GM13976 (cell line): ENCODE results near the gene THBS3.

ENCODE experiments used
- DNase-seq: peaks from one replicate; pipeline ENCODE4 v3.0.0; 2012; ENCODE audit warnings: low spot score
- in situ Hi-C: fragments of 300-500 bp; cut with MboI; formaldehyde crosslinking; loops from one replicate; pipeline ENCODE4 v1.12.0; 2022; ENCODE audit warnings: low sequenced_read_pairs, mixed read lengths, inconsistent platforms; ENCODE audit not compliant: unreplicated experiment
- TF ChIP-seq, protein P1 (sequence below): IDR thresholded peaks from 2 replicates; pipeline ENCODE4 v1.5.1; 2012; ENCODE audit warnings: borderline replicate concordance, mild to moderate bottlenecking; ENCODE audit not compliant: insufficient read depth; ENCODE audit errors: extremely low read depth, missing control alignments, control extremely low read depth

Gene THBS3

DNA sequence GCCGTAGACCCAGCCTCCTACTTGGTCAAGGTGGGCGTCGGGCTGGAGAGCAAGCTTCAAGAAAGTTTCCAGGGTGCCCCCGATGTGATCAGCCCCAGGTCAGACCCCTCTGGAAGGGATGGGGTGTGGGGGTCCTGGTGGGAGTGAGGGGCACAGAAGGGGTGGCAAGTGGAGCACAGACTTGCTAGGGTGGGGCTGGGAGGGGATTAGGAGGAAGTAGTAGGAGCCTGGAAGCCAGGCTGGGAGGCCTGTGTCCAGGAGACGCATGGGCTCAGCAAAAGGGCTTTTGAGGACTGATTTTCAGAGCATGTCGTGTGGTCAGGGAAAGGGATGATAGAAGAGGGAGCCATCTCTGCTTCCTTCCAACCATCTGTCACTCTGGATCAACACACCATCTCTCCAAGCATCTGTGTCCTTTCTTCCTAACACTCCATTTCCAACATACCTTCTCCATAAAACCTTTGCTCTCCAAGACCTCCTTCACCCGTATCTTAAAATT is 25.6 kb downstream of the THBS3 start:
- TF ChIP-seq, protein P1, sequence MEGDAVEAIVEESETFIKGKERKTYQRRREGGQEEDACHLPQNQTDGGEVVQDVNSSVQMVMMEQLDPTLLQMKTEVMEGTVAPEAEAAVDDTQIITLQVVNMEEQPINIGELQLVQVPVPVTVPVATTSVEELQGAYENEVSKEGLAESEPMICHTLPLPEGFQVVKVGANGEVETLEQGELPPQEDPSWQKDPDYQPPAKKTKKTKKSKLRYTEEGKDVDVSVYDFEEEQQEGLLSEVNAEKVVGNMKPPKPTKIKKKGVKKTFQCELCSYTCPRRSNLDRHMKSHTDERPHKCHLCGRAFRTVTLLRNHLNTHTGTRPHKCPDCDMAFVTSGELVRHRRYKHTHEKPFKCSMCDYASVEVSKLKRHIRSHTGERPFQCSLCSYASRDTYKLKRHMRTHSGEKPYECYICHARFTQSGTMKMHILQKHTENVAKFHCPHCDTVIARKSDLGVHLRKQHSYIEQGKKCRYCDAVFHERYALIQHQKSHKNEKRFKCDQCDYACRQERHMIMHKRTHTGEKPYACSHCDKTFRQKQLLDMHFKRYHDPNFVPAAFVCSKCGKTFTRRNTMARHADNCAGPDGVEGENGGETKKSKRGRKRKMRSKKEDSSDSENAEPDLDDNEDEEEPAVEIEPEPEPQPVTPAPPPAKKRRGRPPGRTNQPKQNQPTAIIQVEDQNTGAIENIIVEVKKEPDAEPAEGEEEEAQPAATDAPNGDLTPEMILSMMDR = no peak
- DNase-seq = no peak
- in situ Hi-C loops = no loop called here

DNA sequence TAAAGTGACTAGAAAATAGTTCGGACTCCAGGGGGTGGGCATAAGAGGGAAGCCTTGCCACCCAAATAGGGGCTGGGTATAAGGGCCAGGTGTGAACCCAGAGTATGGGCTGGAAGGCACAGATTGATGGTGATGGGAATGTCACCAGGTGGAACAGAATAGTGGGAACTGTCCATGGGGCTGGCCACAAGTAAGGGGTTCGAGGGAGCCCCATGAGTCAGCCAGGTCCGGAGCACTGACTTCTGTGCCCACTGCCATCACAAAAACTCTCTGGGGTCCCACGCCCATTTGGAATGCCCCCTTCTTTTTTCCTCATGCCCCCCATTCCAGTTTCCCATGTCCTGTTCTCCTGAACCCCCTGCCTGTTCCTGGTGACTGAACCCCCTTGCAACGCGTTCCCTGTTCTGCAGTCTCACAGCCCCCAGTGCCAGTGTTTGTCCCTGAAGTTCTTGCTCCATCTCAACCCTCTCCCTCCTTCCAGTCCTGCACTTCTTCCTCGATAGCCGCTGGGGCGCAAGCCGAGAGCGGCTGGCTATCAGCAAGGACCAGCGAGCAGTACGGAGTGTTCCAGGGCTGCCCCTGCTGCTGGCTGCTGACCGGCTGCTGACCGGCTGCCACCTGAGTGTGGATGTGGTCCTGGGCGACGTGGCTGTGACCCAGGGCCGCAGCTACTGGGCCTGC is 26.2 kb downstream of the THBS3 start:
- DNase-seq = no peak
- TF ChIP-seq, protein P1 = no peak
- in situ Hi-C loops = no loop called here

DNA sequence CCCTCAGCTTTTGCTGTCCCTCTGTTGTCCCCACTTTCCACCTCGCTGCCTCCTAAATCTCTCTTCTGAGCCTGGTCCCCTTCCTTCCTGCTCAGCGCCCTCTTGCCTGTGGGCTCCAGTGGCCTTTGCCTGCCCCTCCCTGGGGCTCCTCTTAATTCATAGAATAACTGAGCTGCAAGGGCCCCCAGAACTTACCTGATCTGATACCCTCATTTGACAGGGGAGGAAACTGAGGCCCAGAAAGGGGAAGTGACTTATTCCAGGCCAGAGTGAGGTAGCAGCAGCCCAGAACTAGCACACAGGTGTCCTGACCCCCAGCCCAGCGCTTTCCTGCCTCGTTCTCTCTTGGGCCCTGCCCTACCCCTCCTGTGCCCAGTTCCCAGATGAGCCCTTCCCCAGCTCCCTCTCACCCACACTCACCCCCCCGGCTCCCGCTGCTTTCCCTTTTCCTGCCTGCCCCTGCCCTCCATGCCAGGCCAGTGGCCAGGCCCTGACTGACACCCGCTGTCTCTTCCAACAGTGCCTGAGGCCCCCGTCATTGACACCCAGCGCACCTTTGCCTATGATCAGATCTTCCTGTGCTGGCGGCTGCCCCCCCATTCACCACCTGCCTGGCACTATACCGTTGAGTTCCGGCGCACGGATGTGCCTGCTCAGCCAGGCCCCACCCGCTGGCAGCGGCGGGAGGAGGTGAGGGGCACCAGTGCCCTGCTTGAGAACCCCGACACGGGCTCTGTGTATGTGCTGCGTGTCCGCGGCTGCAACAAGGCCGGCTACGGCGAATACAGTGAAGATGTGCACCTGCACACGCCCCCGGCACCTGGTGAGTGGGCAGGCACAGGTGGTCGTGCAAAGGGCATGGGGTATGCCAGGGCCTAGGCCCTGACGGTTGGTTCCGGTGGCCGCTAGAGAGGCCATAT is 28.3 kb downstream of the THBS3 start:
- TF ChIP-seq, protein P1 = no peak
- DNase-seq = no peak
- in situ Hi-C loops = no loop called here

DNA sequence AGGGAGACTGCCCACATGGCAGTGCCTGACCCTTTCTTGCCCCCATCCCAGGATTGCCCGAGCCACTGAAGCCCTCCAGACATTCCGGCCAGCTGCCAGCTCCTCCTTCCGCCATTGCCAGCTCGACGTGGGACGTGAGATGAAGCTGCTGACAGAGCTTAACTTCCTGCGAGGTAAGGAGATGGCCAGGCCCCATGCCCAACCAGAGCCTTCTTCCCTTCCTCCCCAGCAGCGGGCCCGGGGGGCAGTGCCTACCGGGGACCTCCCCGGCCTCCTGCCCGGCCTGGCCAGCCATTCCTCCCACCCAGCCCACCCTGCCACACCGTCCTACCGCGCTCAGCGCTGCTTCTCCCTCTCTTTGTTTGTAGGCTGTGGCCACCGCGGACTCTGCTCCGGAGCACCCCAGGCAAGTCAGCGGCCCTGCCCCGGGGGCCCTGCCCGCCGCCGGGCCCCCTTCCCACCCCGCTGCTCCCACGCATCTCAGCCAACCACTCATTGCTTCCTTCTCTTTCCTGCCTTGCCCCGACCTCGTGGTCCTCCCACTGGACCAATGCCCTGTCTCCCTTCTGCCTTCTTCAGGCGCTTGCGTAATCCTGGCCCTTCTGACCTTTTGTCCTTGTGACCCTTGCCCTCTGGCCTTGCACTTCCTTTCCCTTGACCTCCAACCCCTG is 29.1 kb downstream of the THBS3 start:
- DNase-seq = no peak
- in situ Hi-C loops = no loop called here
- TF ChIP-seq, protein P1 = no peak

DNA sequence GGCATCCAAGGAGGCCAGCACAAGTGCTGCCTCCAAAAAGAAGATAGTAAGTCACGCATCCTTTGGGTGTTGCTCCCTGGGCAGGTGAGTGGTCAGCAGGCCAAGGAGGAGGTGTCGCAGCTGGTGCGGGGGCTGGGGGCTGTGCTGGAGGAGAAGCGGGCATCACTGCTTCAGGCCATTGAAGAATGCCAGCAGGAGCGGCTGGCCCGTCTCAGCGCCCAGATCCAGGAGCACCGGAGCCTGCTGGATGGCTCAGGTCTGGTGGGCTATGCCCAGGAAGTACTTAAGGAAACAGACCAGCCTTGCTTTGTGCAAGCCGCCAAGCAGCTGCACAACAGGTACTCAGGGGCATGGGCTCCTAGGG is 29.8 kb downstream of the THBS3 start:
- TF ChIP-seq, protein P1 = no peak
- no peak for DNase-seq
- in situ Hi-C loops = no loop called here

DNA sequence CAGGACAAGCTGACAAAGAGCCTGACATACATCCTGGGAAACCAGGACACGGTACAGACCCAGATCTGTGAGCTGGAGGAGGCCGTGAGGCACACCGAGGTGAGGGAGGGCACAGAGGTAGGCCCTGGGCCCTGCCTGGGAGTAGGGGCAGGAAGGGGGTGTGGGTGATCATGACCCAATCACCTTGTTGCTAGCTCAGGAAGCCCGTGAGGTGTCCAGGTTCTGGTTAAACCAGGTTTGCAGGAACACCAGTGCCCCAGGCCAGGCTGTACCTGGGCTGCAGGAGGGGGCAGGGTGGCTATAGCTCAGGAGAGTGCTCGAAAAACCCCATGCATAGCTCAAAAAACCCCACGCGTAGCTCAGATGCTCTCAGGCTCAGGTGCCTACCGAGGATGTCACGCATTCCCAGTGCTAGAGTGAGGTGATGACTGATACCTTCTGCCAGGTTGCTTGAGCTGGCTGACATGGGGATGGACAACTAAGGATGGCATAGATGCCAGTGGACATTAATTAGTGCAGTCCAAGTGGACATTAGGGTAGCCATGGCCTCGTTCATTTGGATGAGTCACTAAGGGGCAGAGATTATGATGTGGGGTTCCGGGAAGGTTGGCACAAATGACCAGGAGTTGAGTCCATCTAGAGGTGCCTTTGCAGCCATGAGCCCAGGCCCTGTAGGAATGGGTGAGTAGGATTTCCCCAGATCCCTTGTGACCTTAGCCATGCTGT is 30.3 kb downstream of the THBS3 start:
- DNase-seq = no peak
- in situ Hi-C loops = no loop called here
- TF ChIP-seq, protein P1 = no peak
